GM12874 (cell line): ENCODE data around the gene OR6T1.

ENCODE experiments used
- TF ChIP-seq, protein P1 (sequence below): IDR thresholded peaks from 2 replicates; pipeline ENCODE4 v1.5.1; 2011; ENCODE audit warnings: low read depth, mild to moderate bottlenecking, control low read depth, low read length, moderate library complexity; ENCODE audit not compliant: insufficient read depth

Gene OR6T1

DNA sequence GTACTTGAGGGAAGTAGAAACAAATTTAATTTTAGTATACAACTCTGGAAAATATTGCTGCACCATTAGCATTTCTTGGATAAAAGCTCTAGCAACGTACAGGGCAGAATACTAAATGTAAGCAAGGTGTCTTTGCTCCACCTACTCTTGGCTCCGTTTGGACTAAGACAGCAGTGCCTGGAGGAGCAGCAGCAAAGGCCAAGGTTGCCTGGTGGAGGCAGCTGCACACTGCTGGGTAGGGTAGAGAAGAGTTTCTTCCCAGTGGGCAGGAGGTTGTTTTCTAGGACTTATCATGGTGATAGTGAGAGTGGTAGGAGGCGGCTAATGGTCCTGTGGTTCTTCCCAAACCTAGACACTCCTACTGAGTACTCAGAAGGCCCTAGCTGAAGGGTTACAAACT, 43.8 kb downstream of the OR6T1 start:
- TF ChIP-seq, protein P1, sequence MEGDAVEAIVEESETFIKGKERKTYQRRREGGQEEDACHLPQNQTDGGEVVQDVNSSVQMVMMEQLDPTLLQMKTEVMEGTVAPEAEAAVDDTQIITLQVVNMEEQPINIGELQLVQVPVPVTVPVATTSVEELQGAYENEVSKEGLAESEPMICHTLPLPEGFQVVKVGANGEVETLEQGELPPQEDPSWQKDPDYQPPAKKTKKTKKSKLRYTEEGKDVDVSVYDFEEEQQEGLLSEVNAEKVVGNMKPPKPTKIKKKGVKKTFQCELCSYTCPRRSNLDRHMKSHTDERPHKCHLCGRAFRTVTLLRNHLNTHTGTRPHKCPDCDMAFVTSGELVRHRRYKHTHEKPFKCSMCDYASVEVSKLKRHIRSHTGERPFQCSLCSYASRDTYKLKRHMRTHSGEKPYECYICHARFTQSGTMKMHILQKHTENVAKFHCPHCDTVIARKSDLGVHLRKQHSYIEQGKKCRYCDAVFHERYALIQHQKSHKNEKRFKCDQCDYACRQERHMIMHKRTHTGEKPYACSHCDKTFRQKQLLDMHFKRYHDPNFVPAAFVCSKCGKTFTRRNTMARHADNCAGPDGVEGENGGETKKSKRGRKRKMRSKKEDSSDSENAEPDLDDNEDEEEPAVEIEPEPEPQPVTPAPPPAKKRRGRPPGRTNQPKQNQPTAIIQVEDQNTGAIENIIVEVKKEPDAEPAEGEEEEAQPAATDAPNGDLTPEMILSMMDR, result no peak
